ENCODE data around the gene ALDH3B2. TPM values are rescaled to one million over a fixed set of nuclear protein-coding genes. Genes with fewer than 3 reads are reported as not detected.

Gene ALDH3B2
- total RNA-seq, 1 experiment from 2014 or later = not detected

DNA sequence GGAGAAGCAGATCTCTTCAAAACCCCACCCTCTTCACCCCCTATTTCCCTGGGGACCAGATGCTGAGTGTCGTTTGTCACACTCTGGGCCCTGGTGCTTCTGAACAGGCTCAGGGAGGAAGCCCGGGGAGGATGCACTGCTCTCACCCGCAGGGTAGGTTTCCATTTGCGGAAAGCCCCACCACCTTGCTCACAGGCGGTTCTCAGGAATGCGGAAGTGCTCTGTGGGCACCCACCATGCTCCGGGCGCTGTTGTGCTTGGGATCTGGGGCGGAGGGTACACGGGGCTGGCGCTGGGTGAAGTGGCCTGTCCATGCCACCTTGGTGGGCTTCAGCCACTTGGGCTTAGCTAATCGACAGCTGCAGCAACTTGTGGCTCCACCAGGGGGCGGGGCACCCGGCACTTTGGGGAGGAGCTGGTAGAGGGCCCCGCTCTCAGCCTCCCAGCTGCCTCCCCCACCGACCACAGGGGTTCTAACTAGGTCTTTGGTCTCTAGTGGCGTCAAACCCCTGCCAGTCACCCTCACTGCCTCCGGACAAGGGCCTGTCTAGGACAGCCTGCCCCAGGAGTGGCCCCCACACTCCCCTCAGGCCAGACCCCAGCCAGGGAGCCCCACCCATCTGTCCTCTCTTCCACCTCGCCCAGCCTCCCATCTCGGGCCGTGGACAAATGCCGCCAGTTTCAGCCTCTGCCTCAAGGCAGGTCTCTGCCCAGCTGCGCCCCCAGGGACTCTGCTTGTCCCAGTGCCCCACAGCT, 60.3 kb downstream of the ALDH3B2 start:
- peaks cover 12 to 31% (median 26%) of the 10 kb centered on the region in 3 experiments for H3K36me3 Mint-ChIP-seq (ENCODE audit: insufficient read depth in 1 of 3, low read depth in 3 of 3)
- H3K27ac ChIP-seq (ENCODE audit: insufficient read length, low read depth, low read length) = no peak overlapping the region
- no peak overlapping the region for H3K18ac ChIP-seq (ENCODE audit: insufficient read length, low read depth, low read length)
- H3K4ac ChIP-seq (ENCODE audit: low read depth, low read length) = no peak overlapping the region
- no peak overlapping the region for H4K91ac ChIP-seq (ENCODE audit: insufficient read length, low read depth, low read length)
- H2AK5ac ChIP-seq (ENCODE audit: insufficient read length, low read length) = no peak overlapping the region
- DNase-seq = peak; percentile 86
- WGBS (ENCODE audit: extremely low coverage, insufficient read length, low lambda C conversion rate) = no CpG with 5 or more reads among the region's 23 CpGs
- H3K56ac ChIP-seq (ENCODE audit: insufficient read length, low read depth, low read length) = no peak overlapping the region
- no peaks in the 10 kb centered on the region for H3K23me2 ChIP-seq (ENCODE audit: insufficient read length, low read depth, low read length, poor library complexity, severe bottlenecking)
- TF ChIP-seq, protein P1, sequence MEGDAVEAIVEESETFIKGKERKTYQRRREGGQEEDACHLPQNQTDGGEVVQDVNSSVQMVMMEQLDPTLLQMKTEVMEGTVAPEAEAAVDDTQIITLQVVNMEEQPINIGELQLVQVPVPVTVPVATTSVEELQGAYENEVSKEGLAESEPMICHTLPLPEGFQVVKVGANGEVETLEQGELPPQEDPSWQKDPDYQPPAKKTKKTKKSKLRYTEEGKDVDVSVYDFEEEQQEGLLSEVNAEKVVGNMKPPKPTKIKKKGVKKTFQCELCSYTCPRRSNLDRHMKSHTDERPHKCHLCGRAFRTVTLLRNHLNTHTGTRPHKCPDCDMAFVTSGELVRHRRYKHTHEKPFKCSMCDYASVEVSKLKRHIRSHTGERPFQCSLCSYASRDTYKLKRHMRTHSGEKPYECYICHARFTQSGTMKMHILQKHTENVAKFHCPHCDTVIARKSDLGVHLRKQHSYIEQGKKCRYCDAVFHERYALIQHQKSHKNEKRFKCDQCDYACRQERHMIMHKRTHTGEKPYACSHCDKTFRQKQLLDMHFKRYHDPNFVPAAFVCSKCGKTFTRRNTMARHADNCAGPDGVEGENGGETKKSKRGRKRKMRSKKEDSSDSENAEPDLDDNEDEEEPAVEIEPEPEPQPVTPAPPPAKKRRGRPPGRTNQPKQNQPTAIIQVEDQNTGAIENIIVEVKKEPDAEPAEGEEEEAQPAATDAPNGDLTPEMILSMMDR (conservative IDR thresholded peaks at IDR 0.05) = peak; percentile 84
- peaks cover 0 to 2% of the 10 kb centered on the region in 2 experiments; a peak in 2 of 5 replicates for H3K9me3 Mint-ChIP-seq
- H3K9ac ChIP-seq (ENCODE audit: extremely low read depth, insufficient read length, low read length) = no peak overlapping the region
- H3T11ph ChIP-seq (ENCODE audit: low read length) = no peak overlapping the region
- no peaks in the 10 kb centered on the region for H4K20me1 ChIP-seq (ENCODE audit: control insufficient read depth, insufficient read depth, insufficient read length)
- H3K4me3 Mint-ChIP-seq = peak overlapping the region in 1 of 2 experiments; percentile 34; a peak in 2 of 5 replicates
- H3K4me1 ChIP-seq (ENCODE audit: insufficient read depth, low read length) = peaks cover 7% of the 10 kb centered on the region; the same call in 1 of the 2 replicates
- no peaks in the 10 kb centered on the region for H3K9me3 ChIP-seq (ENCODE audit: control insufficient read depth, low read depth, low read length)
- no peak overlapping the region for H3K23ac ChIP-seq (ENCODE audit: insufficient read length, low read depth, low read length)
- H3K4me1 Mint-ChIP-seq = peaks cover 35 to 42% of the 10 kb centered on the region in 2 experiments
- peak overlapping the region; percentile 11 for H3K4me2 ChIP-seq (ENCODE audit: insufficient read depth, insufficient read length, low read length)
- H3K27ac Mint-ChIP-seq = peak overlapping the region in 1 of 3 experiments; percentile 15; a peak in 1 of 7 replicates
- H2BK5ac ChIP-seq (ENCODE audit: insufficient read length, low read length) = no peak overlapping the region
- no peaks in the 10 kb centered on the region for H3K79me2 ChIP-seq (ENCODE audit: insufficient read depth, low read length)
- H2AFZ ChIP-seq (ENCODE audit: low read length) = no peak overlapping the region
- no peak overlapping the region for H2BK12ac ChIP-seq (ENCODE audit: insufficient read length, low read depth, low read length)
- no peak overlapping the region for H2BK120ac ChIP-seq (ENCODE audit: low read depth, low read length, poor library complexity, severe bottlenecking)
- no peak overlapping the region for H2BK15ac ChIP-seq (ENCODE audit: low read depth, low read length)
- H3K79me1 ChIP-seq (ENCODE audit: insufficient read depth, low read depth, low read length, poor library complexity, severe bottlenecking) = no peaks in the 10 kb centered on the region
- H4K5ac ChIP-seq (ENCODE audit: insufficient read length, low read depth, low read length) = no peak overlapping the region
- no peak overlapping the region for H4K8ac ChIP-seq (replicated peaks; ENCODE audit: insufficient read length, low read depth, low read length)
- peaks cover 3% of the 10 kb centered on the region; the same call in 1 of the 2 replicates for H3K27me3 ChIP-seq (ENCODE audit: insufficient read depth, low read length)
- H3K14ac ChIP-seq (ENCODE audit: insufficient read depth, low read length) = no peak overlapping the region
- no peak overlapping the region for H2BK20ac ChIP-seq (ENCODE audit: low read depth, low read length, poor library complexity, severe bottlenecking)
- H3K27me3 Mint-ChIP-seq (ENCODE audit: low read depth) = peaks cover 27% of the 10 kb centered on the region
